ENCODE results near the gene AGBL4. TPM values are rescaled to one million over a fixed set of nuclear protein-coding genes. Genes with fewer than 3 reads are reported as not detected.

AGBL4 gene
- total RNA-seq, 3 donors from 2014 or later: 0.46 to 0.57 TPM; not detected in 1

- no peaks in the 10 kb centered on the region for H3K36me3 ChIP-seq (ENCODE audit: low read depth)
- H3K4me1 ChIP-seq (ENCODE audit: low read depth): no peaks in the 10 kb centered on the region
- no peak overlapping the region for H3K4me3 ChIP-seq
- intact Hi-C loops (cut with DNase I, micrococcal nuclease): no loop called here
- no peaks in the 10 kb centered on the region for H3K9me3 ChIP-seq
- TF ChIP-seq, protein P1, sequence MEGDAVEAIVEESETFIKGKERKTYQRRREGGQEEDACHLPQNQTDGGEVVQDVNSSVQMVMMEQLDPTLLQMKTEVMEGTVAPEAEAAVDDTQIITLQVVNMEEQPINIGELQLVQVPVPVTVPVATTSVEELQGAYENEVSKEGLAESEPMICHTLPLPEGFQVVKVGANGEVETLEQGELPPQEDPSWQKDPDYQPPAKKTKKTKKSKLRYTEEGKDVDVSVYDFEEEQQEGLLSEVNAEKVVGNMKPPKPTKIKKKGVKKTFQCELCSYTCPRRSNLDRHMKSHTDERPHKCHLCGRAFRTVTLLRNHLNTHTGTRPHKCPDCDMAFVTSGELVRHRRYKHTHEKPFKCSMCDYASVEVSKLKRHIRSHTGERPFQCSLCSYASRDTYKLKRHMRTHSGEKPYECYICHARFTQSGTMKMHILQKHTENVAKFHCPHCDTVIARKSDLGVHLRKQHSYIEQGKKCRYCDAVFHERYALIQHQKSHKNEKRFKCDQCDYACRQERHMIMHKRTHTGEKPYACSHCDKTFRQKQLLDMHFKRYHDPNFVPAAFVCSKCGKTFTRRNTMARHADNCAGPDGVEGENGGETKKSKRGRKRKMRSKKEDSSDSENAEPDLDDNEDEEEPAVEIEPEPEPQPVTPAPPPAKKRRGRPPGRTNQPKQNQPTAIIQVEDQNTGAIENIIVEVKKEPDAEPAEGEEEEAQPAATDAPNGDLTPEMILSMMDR (IDR thresholded peaks at IDR 0.05): no peak
- no peak for DNase-seq
- ATAC-seq: no peak
Measured at GRCh38 chr1:48555271-48555670, 1468.5 kb downstream of the AGBL4 start.

DNA sequence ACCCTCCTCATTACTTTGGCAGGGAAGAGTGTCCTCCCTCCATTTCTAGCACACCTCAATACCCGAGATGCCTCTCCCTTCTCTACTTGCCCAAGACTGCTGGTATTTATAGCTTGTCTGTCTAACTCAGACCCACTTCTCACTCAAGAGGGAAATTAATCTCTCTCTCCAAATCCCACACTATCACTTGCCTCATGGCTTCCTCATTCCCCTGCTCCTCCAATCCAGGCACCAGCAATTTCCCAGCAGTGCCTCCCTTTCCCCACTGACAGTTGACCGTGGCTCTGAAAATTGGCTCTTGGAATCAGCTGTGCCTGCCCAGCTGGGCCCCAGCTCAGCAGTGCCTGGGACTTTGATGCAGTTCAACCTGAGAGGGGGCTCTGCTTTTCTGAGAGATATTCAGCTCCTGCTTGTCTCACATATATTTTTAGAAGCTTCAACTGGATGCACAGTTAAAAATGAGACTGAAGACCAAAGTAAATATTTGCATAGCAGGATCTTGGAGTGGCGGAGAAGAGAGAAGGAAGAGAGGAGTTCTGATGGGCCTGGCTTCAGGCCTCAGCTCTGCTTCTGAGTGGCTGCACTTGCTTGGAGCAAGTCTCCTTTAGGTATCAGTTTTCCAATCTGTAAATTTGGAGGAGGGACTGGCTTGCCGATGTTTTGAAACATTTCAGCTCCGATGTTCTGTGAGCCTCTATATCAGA is 1470.7 kb downstream of the AGBL4 start:
- no peak for ATAC-seq
- intact Hi-C loops (cut with DNase I, micrococcal nuclease): no loop called here
- Histone ChIP-seq H3K4me3 (no peak overlapping the region), H3K9me3 (no peaks in the 10 kb centered on the region), H3K36me3 (ENCODE audit: low read depth) (no peaks in the 10 kb centered on the region), H3K4me1 (ENCODE audit: low read depth) (no peaks in the 10 kb centered on the region)
- TF ChIP-seq, protein P1 (IDR thresholded peaks at IDR 0.05): no peak
- no peak for DNase-seq

- H3K4me3 ChIP-seq: no peak overlapping the region
- ATAC-seq (no peak), DNase-seq (peak in 1 of 3 donors; percentile 10)
- TF ChIP-seq, protein P1 (IDR thresholded peaks at IDR 0.05): no peak
- intact Hi-C loops (cut with DNase I, micrococcal nuclease): no loop called here
- H3K36me3 ChIP-seq (ENCODE audit: low read depth): no peaks in the 10 kb centered on the region
- no peaks in the 10 kb centered on the region for H3K9me3 ChIP-seq
- H3K4me1 ChIP-seq (ENCODE audit: low read depth): no peaks in the 10 kb centered on the region
Measured at GRCh38 chr1:48552420-48552819, 1471.3 kb downstream of the AGBL4 start.

DNA sequence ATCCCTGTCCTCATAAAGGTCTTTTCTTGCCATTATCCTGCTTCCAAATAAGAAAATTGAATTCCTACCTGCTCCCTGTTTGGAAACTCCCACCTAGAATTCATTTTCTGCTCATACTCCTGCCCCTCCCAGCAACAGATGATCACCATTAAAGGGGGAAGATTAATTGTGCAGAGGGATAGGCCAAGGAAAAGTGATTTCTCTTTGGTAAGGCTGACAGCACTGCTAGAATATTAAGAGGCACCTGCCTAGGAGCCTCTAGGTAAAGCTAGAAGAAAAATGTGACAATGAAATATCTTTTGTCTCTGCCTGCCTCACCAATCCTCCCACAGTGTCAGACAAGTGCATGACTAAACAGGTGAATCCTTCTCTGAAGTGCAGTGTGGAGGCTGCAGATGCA is 1474.8 kb downstream of the AGBL4 start:
- Histone ChIP-seq H3K9me3 (no peaks in the 10 kb centered on the region), H3K4me3 (no peak overlapping the region), H3K36me3 (ENCODE audit: low read depth) (no peaks in the 10 kb centered on the region), H3K4me1 (ENCODE audit: low read depth) (no peaks in the 10 kb centered on the region)
- ATAC-seq: no peak
- TF ChIP-seq, protein P1 (IDR thresholded peaks at IDR 0.05): no peak
- no peak for DNase-seq
- intact Hi-C loops (cut with DNase I, micrococcal nuclease): no loop called here

- Histone ChIP-seq H3K4me1 (ENCODE audit: low read depth) (no peaks in the 10 kb centered on the region), H3K4me3 (no peak overlapping the region), H3K36me3 (ENCODE audit: low read depth) (no peaks in the 10 kb centered on the region), H3K9me3 (no peaks in the 10 kb centered on the region)
- DNase-seq: no peak
- intact Hi-C loops (cut with DNase I, micrococcal nuclease): no loop called here
- TF ChIP-seq, protein P1 (IDR thresholded peaks at IDR 0.05): no peak
- no peak for ATAC-seq
Measured at GRCh38 chr1:48547561-48548220, 1476.1 kb downstream of the AGBL4 start.
